ENCODE measurements around the gene CAMTA2.
A peak's percentile ranks its signal among the peaks of the same experiment; 100 is the strongest.

The CAMTA2 gene

DNA sequence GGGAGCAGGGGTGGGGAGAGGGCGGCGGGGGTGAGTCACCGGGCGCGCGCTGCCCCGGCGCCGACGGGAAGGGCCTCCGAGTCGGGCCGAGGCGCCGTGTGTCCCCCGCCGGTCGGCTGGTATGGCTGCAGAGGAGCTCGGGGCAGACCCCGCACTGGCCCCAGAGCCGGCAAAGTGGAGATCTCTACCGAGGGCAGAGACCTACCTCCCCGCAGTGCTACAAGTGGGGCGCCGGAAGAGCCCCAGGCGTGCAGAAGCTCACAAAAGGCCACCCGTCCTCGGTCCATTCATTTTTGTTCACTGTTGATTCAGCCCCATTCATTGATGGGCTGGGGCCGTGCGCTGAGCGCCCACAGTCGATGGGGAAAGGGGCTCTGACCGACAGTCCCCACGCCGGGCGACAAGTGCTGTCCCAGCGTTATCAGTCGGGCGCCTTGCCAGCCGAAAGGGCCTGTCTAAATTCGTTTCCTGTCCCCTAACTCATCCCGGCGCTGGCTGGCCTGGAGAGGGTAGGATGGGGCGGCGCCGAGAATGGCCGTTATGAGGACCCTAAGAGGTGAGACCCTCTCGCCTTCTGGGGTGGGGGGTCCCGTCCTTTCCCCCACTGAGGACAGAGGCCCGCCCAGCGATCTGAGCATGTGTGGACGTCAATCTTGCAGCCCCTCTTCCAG is 37.3 kb downstream of the CAMTA2 start:
- H3K36me3 ChIP-seq (ENCODE audit: low read length) = peaks cover 11% of the 10 kb centered on the region; the same call in 1 of the 2 replicates
- peaks cover 30% of the 10 kb centered on the region for H3K79me2 ChIP-seq (ENCODE audit: insufficient read depth, low read length)
- peak overlapping the region; percentile 100 for H3K9ac ChIP-seq (ENCODE audit: low read length)
- H3K27me3 ChIP-seq (ENCODE audit: low read length) = no peaks in the 10 kb centered on the region
- peak overlapping the region; percentile 21 for H2AFZ ChIP-seq (ENCODE audit: low read depth, low read length, severe bottlenecking)
- no peak for TF ChIP-seq EZH2phosphoT487 (conservative IDR thresholded peaks at IDR 0.05; ENCODE audit: low read length)
- TF ChIP-seq, protein P1, sequence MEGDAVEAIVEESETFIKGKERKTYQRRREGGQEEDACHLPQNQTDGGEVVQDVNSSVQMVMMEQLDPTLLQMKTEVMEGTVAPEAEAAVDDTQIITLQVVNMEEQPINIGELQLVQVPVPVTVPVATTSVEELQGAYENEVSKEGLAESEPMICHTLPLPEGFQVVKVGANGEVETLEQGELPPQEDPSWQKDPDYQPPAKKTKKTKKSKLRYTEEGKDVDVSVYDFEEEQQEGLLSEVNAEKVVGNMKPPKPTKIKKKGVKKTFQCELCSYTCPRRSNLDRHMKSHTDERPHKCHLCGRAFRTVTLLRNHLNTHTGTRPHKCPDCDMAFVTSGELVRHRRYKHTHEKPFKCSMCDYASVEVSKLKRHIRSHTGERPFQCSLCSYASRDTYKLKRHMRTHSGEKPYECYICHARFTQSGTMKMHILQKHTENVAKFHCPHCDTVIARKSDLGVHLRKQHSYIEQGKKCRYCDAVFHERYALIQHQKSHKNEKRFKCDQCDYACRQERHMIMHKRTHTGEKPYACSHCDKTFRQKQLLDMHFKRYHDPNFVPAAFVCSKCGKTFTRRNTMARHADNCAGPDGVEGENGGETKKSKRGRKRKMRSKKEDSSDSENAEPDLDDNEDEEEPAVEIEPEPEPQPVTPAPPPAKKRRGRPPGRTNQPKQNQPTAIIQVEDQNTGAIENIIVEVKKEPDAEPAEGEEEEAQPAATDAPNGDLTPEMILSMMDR (IDR thresholded peaks at IDR 0.05; ENCODE audit: insufficient read depth, low read length, poor library complexity, severe bottlenecking) = no peak
- H3K4me2 ChIP-seq (ENCODE audit: low read depth, low read length, poor library complexity, severe bottlenecking) = peak overlapping the region; percentile 98
- H4K20me1 ChIP-seq (ENCODE audit: low read depth, low read length) = peaks cover 3% of the 10 kb centered on the region; the same call in 1 of the 2 replicates
- H3K9me2 ChIP-seq (replicated peaks; ENCODE audit: insufficient read depth, low read length) = no peaks in the 10 kb centered on the region
- peak overlapping the region; percentile 100 for H3K4me3 ChIP-seq (ENCODE audit: insufficient read depth, low read length, poor library complexity, severe bottlenecking)
- H3F3A ChIP-seq (ENCODE audit: insufficient read depth) = peaks cover 36% of the 10 kb centered on the region
- H3K27ac ChIP-seq (ENCODE audit: low read depth, low read length) = peak overlapping the region; percentile 100
- no peaks in the 10 kb centered on the region for H3K9me3 ChIP-seq (ENCODE audit: insufficient read depth, low read length)

DNA sequence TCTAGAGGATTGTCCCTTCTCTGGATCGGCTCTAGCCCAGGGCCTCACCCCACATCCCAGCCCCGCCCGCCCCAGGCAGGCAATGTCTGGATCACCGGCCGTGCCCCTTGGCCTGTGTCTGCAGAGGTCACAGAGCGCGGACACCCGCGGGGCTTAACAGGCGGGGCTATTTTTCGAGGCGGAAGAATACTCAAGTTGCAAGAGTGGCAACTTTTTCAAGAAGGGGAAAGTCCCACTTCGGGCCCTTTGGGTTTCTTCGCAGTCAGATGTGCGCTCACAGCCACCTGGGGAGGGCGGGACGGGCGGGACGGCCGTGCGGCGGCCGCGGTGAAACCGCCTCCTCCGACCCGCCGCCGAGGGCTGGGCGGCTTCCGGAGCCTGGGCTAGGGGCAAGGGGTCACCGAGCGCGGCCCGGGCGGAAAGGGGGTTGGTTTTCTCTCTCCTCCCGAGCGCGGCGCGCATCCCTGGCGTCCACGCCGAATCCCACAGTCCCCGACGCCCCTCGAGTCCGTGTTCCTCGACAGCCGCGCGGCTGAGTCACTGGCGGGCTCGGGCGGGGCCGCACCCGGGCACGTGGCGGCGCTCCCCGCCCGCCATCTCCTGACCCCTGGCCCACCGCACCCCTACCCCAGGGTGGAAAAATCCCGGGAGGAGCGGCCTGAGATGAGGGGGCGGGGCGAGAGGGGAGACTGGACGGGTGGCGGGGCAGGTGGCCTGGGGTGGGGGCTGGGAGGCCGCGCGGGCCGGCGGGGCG is 38.0 kb downstream of the CAMTA2 start:
- Histone ChIP-seq H3K9me3 (ENCODE audit: insufficient read depth, low read length) (no peaks in the 10 kb centered on the region), H3K9me2 (replicated peaks; ENCODE audit: insufficient read depth, low read length) (no peaks in the 10 kb centered on the region), H3K4me2 (ENCODE audit: low read depth, low read length, poor library complexity, severe bottlenecking) (peak overlapping the region; percentile 98), H3K27ac (ENCODE audit: low read depth, low read length) (peak overlapping the region; percentile 100), H4K20me1 (ENCODE audit: low read depth, low read length) (peaks cover 3% of the 10 kb centered on the region; the same call in 1 of the 2 replicates), H3K79me2 (ENCODE audit: insufficient read depth, low read length) (peaks cover 31% of the 10 kb centered on the region), H2AFZ (ENCODE audit: low read depth, low read length, severe bottlenecking) (peak overlapping the region; percentile 63), H3K27me3 (ENCODE audit: low read length) (no peaks in the 10 kb centered on the region), H3K9ac (ENCODE audit: low read length) (peak overlapping the region; percentile 100), H3K4me3 (ENCODE audit: insufficient read depth, low read length, poor library complexity, severe bottlenecking) (peak overlapping the region; percentile 100), H3F3A (ENCODE audit: insufficient read depth) (peaks cover 44% of the 10 kb centered on the region), H3K36me3 (ENCODE audit: low read length) (peaks cover 11% of the 10 kb centered on the region; the same call in 1 of the 2 replicates)
- TF ChIP-seq, protein P1 (IDR thresholded peaks at IDR 0.05; ENCODE audit: insufficient read depth, low read length, poor library complexity, severe bottlenecking) = no peak
- TF ChIP-seq EZH2phosphoT487 (conservative IDR thresholded peaks at IDR 0.05; ENCODE audit: low read length) = no peak

- H3K27ac ChIP-seq (ENCODE audit: low read depth, low read length) = peak overlapping the region; percentile 100
- H3K9me3 ChIP-seq (ENCODE audit: insufficient read depth, low read length) = no peaks in the 10 kb centered on the region
- H3K4me3 ChIP-seq (ENCODE audit: insufficient read depth, low read length, poor library complexity, severe bottlenecking) = peak overlapping the region; percentile 100
- no peaks in the 10 kb centered on the region for H3K27me3 ChIP-seq (ENCODE audit: low read length)
- H3K9ac ChIP-seq (ENCODE audit: low read length) = peak overlapping the region; percentile 100
- peaks cover 11% of the 10 kb centered on the region; the same call in 1 of the 2 replicates for H3K36me3 ChIP-seq (ENCODE audit: low read length)
- H3K9me2 ChIP-seq (replicated peaks; ENCODE audit: insufficient read depth, low read length) = no peaks in the 10 kb centered on the region
- TF ChIP-seq, protein P1 (IDR thresholded peaks at IDR 0.05; ENCODE audit: insufficient read depth, low read length, poor library complexity, severe bottlenecking) = no peak
- TF ChIP-seq EZH2phosphoT487 (conservative IDR thresholded peaks at IDR 0.05; ENCODE audit: low read length) = no peak
- peaks cover 31% of the 10 kb centered on the region for H3K79me2 ChIP-seq (ENCODE audit: insufficient read depth, low read length)
- peak overlapping the region; percentile 98 for H3K4me2 ChIP-seq (ENCODE audit: low read depth, low read length, poor library complexity, severe bottlenecking)
- H4K20me1 ChIP-seq (ENCODE audit: low read depth, low read length) = peaks cover 3% of the 10 kb centered on the region; the same call in 1 of the 2 replicates
- no peak overlapping the region for H2AFZ ChIP-seq (ENCODE audit: low read depth, low read length, severe bottlenecking)
- peaks cover 49% of the 10 kb centered on the region for H3F3A ChIP-seq (ENCODE audit: insufficient read depth)
Observed at GRCh38 chr17:4948931-4949320, 38.5 kb downstream of the CAMTA2 start.
